Measurements from ENCODE around the gene FRS2. TPM values are rescaled to one million over a fixed set of nuclear protein-coding genes. Genes with fewer than 3 reads are reported as not detected.

The FRS2 gene
- total and polyA plus RNA-seq, 10 of the 15 experiments (the other 5 are each of a cell fraction or from before 2014, with no cell fraction given) = 1.1 to 13.1 (median 5.9) TPM

DNA sequence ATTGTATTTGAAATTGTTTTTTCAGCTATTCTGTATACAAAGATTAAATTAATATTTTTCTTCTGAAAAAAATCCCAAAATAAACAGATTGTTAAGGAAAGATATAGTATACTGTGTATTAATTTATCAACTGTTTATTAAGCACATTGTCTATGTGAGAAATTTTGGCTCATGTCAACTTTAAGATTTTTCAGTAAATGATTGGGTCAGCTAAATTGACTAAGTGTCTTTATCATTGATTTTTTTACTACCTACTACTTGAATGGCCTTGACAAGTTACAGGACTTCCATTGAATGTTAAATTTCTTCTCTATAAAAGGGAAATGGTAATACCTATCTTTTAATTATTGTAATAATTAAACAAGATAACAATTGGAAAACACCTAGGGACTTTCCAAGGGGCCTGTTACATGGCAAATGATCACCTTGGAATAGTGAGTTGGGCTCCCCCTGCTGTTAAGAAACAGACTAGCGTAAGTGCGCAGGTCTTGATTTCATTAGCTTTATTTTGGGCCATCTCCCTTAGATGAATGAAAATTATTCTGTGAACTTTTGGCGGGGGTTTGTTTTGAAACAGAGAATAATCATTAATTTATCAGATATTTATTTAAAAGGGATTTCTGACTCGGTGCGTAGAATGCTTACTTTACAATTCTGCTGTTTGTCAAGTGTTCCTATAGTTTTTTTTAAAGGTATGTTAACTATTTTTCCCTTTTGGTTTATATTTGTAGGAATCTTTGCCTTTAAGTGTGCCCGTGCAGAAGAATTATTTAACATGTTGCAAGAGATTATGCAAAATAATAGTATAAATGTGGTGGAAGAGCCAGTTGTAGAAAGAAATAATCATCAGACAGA is 100.6 kb downstream of the FRS2 start (continued):
- TF ChIP-seq, protein P1, sequence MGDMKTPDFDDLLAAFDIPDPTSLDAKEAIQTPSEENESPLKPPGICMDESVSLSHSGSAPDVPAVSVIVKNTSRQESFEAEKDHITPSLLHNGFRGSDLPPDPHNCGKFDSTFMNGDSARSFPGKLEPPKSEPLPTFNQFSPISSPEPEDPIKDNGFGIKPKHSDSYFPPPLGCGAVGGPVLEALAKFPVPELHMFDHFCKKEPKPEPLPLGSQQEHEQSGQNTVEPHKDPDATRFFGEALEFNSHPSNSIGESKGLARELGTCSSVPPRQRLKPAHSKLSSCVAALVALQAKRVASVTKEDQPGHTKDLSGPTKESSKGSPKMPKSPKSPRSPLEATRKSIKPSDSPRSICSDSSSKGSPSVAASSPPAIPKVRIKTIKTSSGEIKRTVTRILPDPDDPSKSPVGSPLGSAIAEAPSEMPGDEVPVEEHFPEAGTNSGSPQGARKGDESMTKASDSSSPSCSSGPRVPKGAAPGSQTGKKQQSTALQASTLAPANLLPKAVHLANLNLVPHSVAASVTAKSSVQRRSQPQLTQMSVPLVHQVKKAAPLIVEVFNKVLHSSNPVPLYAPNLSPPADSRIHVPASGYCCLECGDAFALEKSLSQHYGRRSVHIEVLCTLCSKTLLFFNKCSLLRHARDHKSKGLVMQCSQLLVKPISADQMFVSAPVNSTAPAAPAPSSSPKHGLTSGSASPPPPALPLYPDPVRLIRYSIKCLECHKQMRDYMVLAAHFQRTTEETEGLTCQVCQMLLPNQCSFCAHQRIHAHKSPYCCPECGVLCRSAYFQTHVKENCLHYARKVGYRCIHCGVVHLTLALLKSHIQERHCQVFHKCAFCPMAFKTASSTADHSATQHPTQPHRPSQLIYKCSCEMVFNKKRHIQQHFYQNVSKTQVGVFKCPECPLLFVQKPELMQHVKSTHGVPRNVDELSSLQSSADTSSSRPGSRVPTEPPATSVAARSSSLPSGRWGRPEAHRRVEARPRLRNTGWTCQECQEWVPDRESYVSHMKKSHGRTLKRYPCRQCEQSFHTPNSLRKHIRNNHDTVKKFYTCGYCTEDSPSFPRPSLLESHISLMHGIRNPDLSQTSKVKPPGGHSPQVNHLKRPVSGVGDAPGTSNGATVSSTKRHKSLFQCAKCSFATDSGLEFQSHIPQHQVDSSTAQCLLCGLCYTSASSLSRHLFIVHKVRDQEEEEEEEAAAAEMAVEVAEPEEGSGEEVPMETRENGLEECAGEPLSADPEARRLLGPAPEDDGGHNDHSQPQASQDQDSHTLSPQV (IDR thresholded peaks at IDR 0.05) = no peak
- TF ChIP-seq CREB1 (IDR thresholded peaks at IDR 0.05; ENCODE audit: low read depth) = no peak

DNA sequence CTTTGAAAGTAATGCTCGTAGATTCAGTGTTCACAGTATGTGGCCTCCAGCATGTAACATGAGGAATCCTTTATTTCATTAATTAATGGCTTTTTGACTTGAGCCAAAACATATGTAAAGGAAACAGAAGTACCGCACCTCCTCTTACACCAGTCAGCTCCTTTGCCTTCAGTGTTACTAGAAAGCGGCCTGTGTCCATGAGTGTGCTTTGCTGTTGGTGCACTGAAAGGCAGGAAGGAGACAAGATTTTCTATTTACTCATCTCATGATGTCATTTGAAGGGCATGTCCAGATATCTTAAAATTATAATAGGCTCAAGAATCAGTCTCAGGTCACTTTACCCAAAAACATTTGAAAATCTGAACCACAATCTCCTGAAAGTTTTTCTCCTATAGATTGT is 105.2 kb downstream of the FRS2 start:
- POLR2A ChIA-PET = no interaction called here
- ATAC-seq (no peak), DNase-seq (ENCODE audit: low read depth, low spot score) (no peak), FAIRE-seq (no peak)
- Histone ChIP-seq H2AFZ (ENCODE audit: control insufficient read depth, low read depth, low read length) (no peak overlapping the region), H3K4me3 (no peak overlapping the region), H3K27ac (ENCODE audit: control insufficient read depth, insufficient read depth) (no peak overlapping the region), H3K4me2 (ENCODE audit: control insufficient read depth, insufficient read depth) (no peak overlapping the region), H3K36me3 (ENCODE audit: control insufficient read depth in 2 of 2, insufficient read depth in 2 of 2, low read length in 1 of 2) (peaks cover 6 to 12% of the 10 kb centered on the region in 2 experiments), H3K9ac (ENCODE audit: control insufficient read depth, insufficient read depth, low read length) (no peak overlapping the region), H4K20me1 (ENCODE audit: control insufficient read depth, insufficient read depth) (no peaks in the 10 kb centered on the region), H3K27me3 (replicated peaks in 1 of 2; ENCODE audit: control insufficient read depth in 2 of 2, insufficient read depth in 2 of 2, low read length in 1 of 2) (no peaks in the 10 kb centered on the region), H3K79me2 (ENCODE audit: control insufficient read depth, insufficient read depth, low read length) (no peaks in the 10 kb centered on the region), H3K9me3 (replicated peaks; ENCODE audit: control insufficient read depth, insufficient read depth, low read length) (no peaks in the 10 kb centered on the region), H3K4me1 (ENCODE audit: control insufficient read depth, insufficient read depth, low read length) (no peaks in the 10 kb centered on the region)
- TF ChIP-seq CHD4 (IDR thresholded peaks at IDR 0.05) (no peak), NFIC (IDR thresholded peaks at IDR 0.05; ENCODE audit: low read depth, low read length) (no peak), PAX5 (IDR thresholded peaks at IDR 0.05; ENCODE audit: borderline replicate concordance, low read depth, low read length) (no peak)
- CTCF ChIA-PET = interaction anchor here (0.9 to 1.5 kb wide), 3 partner anchors 20 to 217 kb away, joined by 3 to 4 read pairs (median 3); no protein-coding TSS in a partner anchor
- no TSS peak for BruUV-seq (replicated peaks)
- intact Hi-C loops (cut with micrococcal nuclease; ENCODE audit: unreplicated experiment) (no loop called here), in situ Hi-C loops (cut with MboI) (loop anchor here (10.0 kb wide), 2 partner anchors 191 to 421 kb away; no protein-coding TSS in a partner anchor)
- RAD21 ChIA-PET (ENCODE audit: unreplicated experiment) = no interaction called here
- SMC1A ChIA-PET (ENCODE audit: uncharacterized antibody, unreplicated experiment) = no interaction called here
- WGBS (ENCODE audit: insufficient coverage, insufficient replicate concordance, low lambda C conversion rate, missing lambda C conversion rate) = 98% methylated on average over 3 of the region's 3 CpGs

All from GM12878 (cell line).